D341Med (cell line): ENCODE data around the gene MLYCD.

Source experiments
- DNase-seq: peaks from one replicate; pipeline ENCODE4 v3.0.0; 2012; ENCODE audit warnings: low spot score

The MLYCD gene

DNA sequence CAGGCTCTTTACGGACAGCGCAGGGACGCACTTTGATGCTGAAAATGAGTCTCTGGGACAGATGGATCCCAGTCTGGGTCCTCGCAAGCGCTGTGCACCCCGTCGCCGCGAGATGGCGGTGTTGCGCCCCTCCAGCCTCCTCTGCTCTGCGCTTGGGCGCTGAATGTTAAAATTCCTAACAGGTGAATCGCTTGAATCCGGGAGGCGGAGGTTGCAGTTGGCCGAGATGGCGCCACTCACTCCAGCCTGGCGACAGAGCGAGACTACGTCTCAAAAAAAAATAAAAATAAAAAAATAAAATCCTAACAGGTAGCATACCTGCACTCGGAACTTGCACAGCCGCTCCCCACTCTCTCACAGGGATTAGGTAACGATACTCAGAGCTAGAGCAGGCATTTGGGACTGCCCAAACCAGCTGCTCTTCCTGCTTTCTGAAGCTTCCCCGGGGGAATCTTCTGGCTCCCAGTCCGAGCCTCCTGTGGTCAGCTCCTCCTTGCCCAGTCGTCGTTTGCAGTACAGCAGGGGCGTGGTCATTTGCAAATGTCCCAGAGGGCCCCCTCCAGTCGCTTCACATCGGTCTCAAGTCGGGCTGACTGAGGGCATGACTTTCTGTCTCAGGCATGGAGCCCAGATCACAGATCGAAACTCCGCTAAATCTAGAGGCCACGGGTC, 27.9 kb downstream of the MLYCD start:
- DNase-seq: peak; percentile 89

DNA sequence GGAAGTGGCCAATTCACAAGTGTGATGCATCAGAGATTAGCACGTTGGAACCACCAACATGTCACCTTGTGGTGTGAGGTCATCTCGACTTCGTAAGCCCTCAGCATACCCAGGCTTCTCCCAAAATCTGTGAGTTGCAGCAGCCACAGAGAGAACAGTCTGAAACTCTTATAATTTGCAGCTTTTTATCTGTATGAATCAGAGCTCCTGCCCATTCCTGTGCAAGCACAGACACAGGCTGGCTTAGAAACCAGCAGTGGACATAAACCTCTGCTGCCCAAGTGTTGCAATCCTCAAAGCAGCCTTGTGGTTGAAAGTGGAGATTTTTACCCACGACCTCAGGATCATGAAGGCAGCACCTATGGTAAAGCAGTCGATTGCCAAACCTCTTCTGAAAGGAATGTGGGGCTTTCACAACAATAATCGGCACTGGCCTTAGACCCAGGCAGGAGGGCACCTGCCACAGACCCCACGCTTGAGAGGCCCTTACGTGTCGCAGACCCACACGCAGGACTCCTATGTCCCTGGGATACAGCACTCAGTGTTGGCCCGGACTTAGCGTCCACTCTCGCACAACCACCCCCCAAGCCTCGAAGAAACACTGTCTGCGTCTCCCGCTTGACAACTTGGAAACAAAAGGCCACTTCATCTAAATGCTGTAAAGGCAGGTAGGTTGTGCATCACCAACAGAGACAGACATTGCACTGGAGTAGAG, 29.6 kb downstream of the MLYCD start:
- no peak for DNase-seq

DNA sequence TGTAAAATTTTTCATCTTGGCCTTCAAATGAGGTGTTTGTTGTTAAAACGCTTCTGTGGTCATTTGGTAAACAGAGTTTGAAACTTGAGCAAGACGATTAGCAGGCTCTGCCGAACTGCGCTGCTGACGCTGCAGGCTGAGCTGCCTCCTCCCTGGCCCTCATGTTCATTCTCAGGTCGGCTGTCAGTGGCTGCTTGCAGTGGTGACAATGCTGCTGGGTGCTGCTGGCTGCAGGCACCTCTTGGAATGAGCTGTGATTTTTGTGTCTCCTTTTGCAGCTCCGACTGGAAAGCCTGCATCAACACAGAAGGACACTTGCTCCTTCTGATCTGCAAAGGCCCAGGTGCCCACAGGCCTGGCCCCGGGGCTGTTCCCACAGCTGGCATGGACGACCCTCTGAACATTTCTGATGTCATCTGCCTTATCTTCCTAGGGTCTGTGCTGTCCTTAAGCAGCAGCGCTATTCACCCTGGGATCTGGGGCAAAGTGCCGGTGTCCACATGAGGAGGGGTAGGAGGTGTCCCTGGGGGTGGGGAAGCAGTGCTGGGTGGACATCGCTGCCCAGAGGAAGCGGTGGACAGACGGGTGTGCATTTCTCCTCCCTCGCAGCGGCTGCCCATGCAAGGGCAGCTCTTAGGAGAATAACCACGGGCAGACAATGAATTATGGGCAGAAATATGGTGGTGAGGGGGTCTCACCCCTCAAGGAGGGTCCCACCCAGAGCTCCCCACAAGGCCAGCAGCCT, 31.1 kb downstream of the MLYCD start:
- no peak for DNase-seq

DNA sequence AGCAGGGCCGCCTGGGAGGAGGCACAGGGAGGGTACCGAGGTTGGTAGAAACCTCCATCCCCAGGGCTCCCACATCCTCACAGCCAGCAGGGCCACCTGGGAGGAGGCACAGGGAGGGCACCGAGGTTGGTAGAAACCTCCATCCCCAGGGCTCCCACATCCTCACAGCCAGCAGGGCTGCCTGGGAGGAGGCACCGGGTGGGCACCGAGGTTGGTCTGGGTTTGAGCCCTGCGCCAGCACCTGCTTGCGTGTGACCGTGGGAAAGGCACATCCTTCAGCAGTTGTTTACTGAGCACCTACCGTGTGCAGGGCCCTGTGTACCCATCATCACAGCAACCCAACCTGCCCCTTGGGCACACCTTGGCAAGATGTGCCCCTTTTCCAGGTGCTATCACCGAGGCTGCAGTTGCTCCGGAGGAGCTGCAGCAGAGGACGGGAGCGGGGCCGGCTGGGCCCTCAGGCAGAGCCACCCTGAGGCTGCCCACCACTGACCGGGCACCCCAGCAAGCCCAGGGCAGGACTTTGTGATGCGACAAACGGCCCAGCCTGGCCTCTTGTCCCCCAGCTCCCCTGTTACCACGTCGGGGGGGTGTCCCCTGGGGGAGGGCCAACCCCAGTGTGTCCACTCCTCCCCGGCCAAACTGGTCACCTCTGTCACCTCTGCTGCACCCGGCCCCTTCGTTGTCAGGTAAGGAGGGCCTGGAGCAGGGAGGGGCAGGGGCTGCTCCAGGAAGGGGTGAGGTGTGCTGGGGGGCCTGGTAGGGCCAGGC, 32.0 kb downstream of the MLYCD start:
- no peak for DNase-seq

DNA sequence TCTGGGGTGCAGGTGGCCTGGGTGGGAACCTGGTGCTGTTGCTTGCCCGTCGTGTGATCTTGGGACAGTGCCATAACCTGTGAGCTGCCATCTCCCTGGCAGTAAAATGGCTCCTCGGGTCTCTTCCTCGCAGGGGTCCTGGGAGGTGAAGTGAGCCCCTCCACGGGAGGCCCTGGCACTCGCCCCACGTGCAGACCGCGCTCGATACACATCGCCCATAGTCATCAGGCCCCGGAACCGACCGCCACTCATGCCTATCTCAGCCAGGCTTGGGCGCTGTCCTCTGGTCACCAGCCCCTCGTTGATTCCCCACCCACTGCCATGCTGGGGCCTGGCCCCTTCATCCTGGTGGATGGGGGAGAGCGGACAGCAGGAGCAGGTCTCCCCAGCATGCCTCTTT, 32.6 kb downstream of the MLYCD start:
- no peak for DNase-seq

GRCh38 chr16:83932304-83932703, 33.4 kb downstream of the MLYCD start:
- DNase-seq: no peak

DNA sequence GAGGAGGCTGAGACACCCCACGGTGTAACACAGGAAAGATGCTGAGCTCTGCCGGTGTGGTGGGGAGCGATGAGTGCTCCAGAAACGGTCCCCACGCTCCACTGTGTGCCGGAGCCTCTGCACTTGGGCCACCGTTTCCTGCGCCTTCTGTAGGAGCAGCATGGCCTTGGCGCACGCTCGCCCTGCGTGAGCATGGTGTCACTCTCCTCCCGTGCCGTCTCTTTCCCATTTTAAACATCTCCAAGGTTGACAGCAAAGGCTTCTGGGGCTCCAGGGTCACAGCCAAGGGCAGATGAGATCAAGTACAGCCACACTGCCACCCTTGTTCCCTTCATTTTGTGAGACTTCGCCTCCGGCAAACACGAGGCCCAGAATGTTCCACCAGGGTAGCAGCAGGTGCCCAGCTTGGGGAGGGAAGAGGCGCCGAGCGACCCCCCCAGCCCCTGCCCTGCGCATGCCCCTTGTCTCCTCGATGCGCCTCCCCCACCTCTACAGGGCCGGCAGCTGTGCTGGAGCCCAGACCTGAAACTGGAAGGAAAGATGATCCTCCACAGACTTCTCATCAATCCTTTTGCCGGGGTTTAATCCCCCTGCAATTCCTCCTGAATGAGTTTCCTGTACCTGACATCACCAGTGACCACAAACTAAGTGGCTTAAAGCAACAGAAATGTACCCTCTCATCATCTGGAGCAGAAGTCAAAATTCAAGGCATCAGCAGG, 34.2 kb downstream of the MLYCD start:
- no peak for DNase-seq

GRCh38 chr16:83933885-83934683, 35.2 kb downstream of the MLYCD start:
- no peak for DNase-seq

- DNase-seq: no peak
Observed at GRCh38 chr16:83934684-83934977, 35.7 kb downstream of the MLYCD start.

DNA sequence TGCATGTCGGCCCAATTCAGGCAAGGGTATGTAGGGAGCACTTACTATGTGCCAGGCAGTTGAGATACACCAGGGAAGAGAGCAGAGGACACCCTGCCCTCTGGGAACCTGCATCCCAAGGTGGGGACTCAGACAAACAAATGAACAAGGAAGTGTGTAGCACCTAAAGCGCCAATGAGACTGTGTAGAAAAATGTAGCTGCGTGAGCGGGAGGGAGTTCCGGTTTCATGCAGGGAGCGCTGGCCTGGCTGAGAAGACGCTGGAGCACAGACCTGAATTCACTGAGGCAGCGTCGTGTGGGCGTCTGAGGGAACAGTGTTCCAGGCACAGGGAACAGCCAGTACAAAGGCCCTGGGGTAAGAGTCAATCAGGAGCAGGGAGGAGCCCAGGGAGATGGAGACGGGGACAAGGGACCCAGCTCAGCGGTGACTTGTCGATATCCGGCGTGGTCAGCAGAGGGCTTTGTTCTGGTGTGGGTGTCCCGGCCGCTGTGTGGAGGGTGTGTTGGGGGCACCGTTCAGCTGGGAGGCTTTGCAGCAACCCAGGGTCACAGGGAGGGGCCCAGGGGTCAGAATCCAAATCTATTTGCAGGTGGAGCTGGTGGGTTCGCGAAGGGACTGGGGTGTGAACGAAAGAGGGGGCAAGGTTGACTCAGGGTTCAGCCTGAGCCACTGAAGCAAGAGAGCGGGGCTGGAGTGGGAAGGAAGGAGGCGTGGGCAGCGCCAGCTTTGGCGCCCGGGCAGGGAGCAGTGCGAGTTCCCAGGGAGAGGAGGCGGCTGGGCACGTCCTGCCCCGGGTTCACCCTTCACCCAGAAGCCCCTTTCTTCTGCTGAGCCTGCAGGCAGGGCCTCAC, 36.3 kb downstream of the MLYCD start:
- DNase-seq: no peak

DNA sequence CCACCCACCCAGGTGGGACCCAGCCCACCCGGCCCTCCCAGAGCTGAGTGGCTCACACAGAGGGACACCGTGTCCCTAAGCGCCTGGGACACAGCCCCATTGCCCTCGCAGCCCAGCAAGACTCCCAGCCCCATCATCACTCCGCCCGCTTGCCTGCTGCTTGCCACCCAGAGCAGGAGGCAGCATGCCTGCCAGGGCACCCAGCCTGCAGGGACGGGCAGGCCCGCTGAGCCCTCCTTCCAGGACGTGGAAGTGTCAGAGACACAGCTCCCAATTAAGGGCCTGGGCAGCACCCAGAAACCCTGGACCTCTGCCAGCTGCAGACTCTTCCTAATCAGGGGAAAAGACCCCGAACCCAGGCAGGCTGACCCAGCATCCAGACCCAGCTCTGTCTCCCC, 36.9 kb downstream of the MLYCD start:
- DNase-seq: no peak

GRCh38 chr16:83936581-83937165, 37.8 kb downstream of the MLYCD start:
- no peak for DNase-seq

DNA sequence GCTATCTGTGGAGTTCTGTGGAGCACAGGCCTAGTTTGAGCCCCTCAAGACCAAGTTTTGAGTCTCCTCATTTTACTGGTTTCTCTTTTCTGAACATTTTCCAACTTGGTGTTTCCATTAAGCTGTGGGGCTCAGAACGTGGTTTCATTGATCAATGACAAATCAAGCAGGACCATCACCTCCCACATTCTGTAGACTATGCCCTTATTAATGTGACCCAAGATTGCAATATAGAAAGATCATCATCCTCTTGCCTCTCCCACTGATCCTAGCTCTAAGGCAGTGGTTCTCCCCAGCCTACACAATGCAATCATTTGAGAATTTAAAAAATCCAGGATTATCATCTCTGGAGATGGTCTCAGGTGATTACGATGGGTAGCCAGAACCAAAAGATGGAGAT, 38.4 kb downstream of the MLYCD start:
- DNase-seq: no peak

- no peak for DNase-seq
Observed at GRCh38 chr16:83937922-83938885, 39.3 kb downstream of the MLYCD start.

DNA sequence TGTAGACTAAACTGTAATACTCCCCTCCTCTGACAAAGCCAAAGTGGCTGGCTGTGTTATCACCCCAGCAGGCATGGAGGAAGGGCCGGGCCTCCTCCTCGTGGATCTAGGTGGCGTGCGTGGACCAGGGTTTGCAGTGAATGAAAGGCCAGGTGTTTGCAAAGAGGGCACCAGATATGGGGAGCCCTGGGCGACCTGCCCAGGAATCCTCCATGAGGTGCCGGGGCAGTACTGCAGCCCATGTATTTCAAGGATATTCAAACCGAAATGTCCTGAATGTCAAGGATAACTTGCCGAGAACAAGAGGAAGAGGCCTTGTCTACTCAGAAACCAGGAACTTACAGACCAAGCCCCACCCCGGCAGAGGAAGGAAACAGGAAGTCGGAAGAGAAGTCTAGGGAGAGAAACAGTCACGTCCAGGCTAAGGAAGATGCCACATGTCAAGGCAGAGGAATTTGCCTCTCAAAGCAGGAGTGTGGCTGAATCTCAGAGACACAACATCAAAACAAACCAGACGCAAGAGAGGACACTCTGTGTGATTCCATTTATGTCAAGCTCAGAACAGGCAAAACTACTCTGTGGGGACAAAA, 40.4 kb downstream of the MLYCD start:
- DNase-seq: no peak

DNA sequence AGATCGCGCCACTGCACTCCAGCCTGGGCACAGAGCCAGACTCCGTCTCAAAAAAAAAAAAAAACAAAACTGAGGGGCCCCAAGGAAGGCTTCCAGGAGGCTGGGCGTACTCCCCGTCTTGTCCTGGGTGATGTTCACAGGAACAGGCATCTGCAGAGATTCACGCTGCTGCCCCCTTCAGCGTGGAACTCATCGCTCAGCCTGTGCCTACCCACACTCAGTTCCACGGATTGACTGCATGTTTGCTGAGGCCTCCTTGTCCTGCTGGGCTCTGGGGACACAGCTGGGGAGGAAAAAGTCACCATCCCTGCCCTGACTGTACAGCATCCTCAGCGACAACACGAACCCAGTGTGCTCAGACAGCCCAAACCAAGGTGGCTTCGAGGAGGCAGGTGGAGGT, 41.2 kb downstream of the MLYCD start:
- no peak for DNase-seq

GRCh38 chr16:83940630-83941378, 41.9 kb downstream of the MLYCD start:
- peak; percentile 83 for DNase-seq
